SK-N-SH (cell line): Measurements from ENCODE around the gene MMP14.

ENCODE experiments used
- EZH2phosphoT487 ChIP-seq: fragments of 200-600 bp; sonication (generic); IDR thresholded peaks from 2 replicates; pipeline ENCODE4 v1.6.1; 2017; ENCODE audit warnings: low read depth, mixed run types, mild to moderate bottlenecking, antibody characterized with exemption, moderate library complexity, borderline replicate concordance
- MXI1 ChIP-seq: IDR thresholded peaks from 2 replicates; pipeline ENCODE4 v1.6.1; 2012; ENCODE audit warnings: mild to moderate bottlenecking, low read depth, low read length, improper control_type of control experiment
- POLR2AphosphoS5 ChIP-seq: IDR thresholded peaks from 2 replicates; pipeline ENCODE4 v1.6.1; 2012; ENCODE audit warnings: low read depth, low read length
- SMC3 ChIP-seq: IDR thresholded peaks from 2 replicates; pipeline ENCODE4 v1.6.1; 2012; ENCODE audit warnings: low read depth, low read length, improper control_type of control experiment
- TAF1 ChIP-seq: IDR thresholded peaks from 2 replicates; pipeline ENCODE4 v1.6.1; 2012; ENCODE audit warnings: low read depth, mild to moderate bottlenecking, low read length, moderate library complexity, borderline replicate concordance
- YY1 ChIP-seq: IDR thresholded peaks from 2 replicates; pipeline ENCODE4 v1.4.0; 2012; ENCODE audit warnings: low read depth, mild to moderate bottlenecking
- TF ChIP-seq, protein P1 (sequence below): fragments of 200-600 bp; sonication (generic); IDR thresholded peaks from 2 replicates; pipeline ENCODE4 v1.6.1; 2017; ENCODE audit warnings: antibody characterized with exemption, mild to moderate bottlenecking, moderate library complexity
- TF ChIP-seq, protein P2 (sequence below): IDR thresholded peaks from 2 replicates; pipeline ENCODE4 v1.4.0; 2012; ENCODE audit warnings: low read depth, borderline replicate concordance

DNA sequence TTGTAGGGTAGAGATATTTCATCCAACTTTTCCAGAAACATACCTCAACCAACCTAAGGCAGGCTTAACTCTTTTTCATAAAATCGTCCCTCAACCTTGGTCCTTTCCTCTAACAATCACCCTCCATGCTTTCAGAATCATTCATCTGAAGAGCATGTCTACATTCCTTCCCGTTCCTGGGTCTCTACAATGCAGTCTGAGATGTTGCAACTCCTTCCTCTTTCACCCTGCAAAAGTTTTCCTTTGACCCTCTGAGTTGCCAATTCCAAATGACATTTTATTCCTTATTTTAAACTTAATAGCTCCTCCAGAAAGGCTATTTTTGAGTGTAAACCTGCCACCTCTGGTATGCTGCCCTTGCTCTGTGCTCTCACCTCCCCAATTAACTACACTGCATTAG lies 37.9 kb upstream of the MMP14 start:
- no peak for TF ChIP-seq EZH2phosphoT487
- TF ChIP-seq, protein P1, sequence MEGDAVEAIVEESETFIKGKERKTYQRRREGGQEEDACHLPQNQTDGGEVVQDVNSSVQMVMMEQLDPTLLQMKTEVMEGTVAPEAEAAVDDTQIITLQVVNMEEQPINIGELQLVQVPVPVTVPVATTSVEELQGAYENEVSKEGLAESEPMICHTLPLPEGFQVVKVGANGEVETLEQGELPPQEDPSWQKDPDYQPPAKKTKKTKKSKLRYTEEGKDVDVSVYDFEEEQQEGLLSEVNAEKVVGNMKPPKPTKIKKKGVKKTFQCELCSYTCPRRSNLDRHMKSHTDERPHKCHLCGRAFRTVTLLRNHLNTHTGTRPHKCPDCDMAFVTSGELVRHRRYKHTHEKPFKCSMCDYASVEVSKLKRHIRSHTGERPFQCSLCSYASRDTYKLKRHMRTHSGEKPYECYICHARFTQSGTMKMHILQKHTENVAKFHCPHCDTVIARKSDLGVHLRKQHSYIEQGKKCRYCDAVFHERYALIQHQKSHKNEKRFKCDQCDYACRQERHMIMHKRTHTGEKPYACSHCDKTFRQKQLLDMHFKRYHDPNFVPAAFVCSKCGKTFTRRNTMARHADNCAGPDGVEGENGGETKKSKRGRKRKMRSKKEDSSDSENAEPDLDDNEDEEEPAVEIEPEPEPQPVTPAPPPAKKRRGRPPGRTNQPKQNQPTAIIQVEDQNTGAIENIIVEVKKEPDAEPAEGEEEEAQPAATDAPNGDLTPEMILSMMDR, result no peak
- TF ChIP-seq SMC3, result no peak
- no peak for TF ChIP-seq MXI1
- TF ChIP-seq YY1, result no peak
- no peak for TF ChIP-seq POLR2AphosphoS5
- TF ChIP-seq, protein P2, sequence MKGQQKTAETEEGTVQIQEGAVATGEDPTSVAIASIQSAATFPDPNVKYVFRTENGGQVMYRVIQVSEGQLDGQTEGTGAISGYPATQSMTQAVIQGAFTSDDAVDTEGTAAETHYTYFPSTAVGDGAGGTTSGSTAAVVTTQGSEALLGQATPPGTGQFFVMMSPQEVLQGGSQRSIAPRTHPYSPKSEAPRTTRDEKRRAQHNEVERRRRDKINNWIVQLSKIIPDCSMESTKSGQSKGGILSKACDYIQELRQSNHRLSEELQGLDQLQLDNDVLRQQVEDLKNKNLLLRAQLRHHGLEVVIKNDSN, result no peak
- TF ChIP-seq TAF1, result no peak
